ENCODE data around the gene PSMC6. TPM values are rescaled to one million over a fixed set of nuclear protein-coding genes. Genes with fewer than 3 reads are reported as not detected.
"Not testable (repeated sequence)": the region's sequence is repeated elsewhere in the genome, so short reads cannot be mapped to it uniquely, and the experiment has no call there.

PSMC6 gene
- total RNA-seq, 2 donors from 2014 or later, result 90.0 to 122 TPM

GRCh38 chr14:52695481-52696091 lies 11.4 kb upstream of the PSMC6 start, which contains the start of gene ERO1A:
Gene ERO1A, minus strand, starts transcription at chr14:52695558. Its CDS starts 77 bp downstream, at chr14:52695481.
- H3K27ac Mint-ChIP-seq, result peak within 1 kb of the TSS; percentile 93
- H3K4me3 Mint-ChIP-seq, result peak within 1 kb of the TSS; percentile 88
- H3K9me3 Mint-ChIP-seq, result no peaks in the 10 kb centered on the region
- H3K4me1 Mint-ChIP-seq, result peaks cover 17% of the 10 kb centered on the region
- H3K36me3 Mint-ChIP-seq (ENCODE audit: low read depth), result peaks cover 45% of the 10 kb centered on the region
- H3K27me3 Mint-ChIP-seq, result no peaks in the 10 kb centered on the region
- peak; percentile 89 for ATAC-seq (replicated peaks)

- no peak overlapping the region for H3K27ac Mint-ChIP-seq
- no peak overlapping the region for H3K4me3 Mint-ChIP-seq
- H3K36me3 Mint-ChIP-seq (ENCODE audit: low read depth), result no peaks in the 10 kb centered on the region
- ATAC-seq (replicated peaks), result no peak
- H3K4me1 Mint-ChIP-seq, result no peaks in the 10 kb centered on the region
- H3K27me3 Mint-ChIP-seq, result no peaks in the 10 kb centered on the region
- H3K9me3 Mint-ChIP-seq, result no peaks in the 10 kb centered on the region
Measured at GRCh38 chr14:52700701-52701172, 6.3 kb upstream of the PSMC6 start.

GRCh38 chr14:52701223-52701622 lies 5.8 kb upstream of the PSMC6 start:
- Mint-ChIP-seq H3K9me3 (no peaks in the 10 kb centered on the region), H3K4me1 (peaks cover 1% of the 10 kb centered on the region), H3K4me3 (no peak overlapping the region), H3K36me3 (ENCODE audit: low read depth) (no peaks in the 10 kb centered on the region), H3K27ac (no peak overlapping the region), H3K27me3 (no peaks in the 10 kb centered on the region)
- ATAC-seq (replicated peaks), result peak; percentile 83

- Mint-ChIP-seq H3K27ac (no peak overlapping the region), H3K4me3 (no peak overlapping the region)
Measured at GRCh38 chr14:52703225-52703624, 3.8 kb upstream of the PSMC6 start.

GRCh38 chr14:52703664-52704063 lies 3.3 kb upstream of the PSMC6 start:
- H3K27ac Mint-ChIP-seq, result no peak overlapping the region
- H3K4me1 Mint-ChIP-seq, result peaks cover 12% of the 10 kb centered on the region
- no peaks in the 10 kb centered on the region for H3K9me3 Mint-ChIP-seq
- ATAC-seq (replicated peaks), result no peak
- no peak overlapping the region for H3K4me3 Mint-ChIP-seq
- no peaks in the 10 kb centered on the region for H3K27me3 Mint-ChIP-seq
- H3K36me3 Mint-ChIP-seq (ENCODE audit: low read depth), result peaks cover 17% of the 10 kb centered on the region

More at GRCh38 chr14:52703225-52703624, 3.8 kb upstream of the PSMC6 start:
- ATAC-seq (replicated peaks), result no peak
- Mint-ChIP-seq H3K9me3 (no peaks in the 10 kb centered on the region), H3K36me3 (ENCODE audit: low read depth) (peaks cover 13% of the 10 kb centered on the region), H3K4me1 (peaks cover 10% of the 10 kb centered on the region), H3K27me3 (no peaks in the 10 kb centered on the region)

DNA sequence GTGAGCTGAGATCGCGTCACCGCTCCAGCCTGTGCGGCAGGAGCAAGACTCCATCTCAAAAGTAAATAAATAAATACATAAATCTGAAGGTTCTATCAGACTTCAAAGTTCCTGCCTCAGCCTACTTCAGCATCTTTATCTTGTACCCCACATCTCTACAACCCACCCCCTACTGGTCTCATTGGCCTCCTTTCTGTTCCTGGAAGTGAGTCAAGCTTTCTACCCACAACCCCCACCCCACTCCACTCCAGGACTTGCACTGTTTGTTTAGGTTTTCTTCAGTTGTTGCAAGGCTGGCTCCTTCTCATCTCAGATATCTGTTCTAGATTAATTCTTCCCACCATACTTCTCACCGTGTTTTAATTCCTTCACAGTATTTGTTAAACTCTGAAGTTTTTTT lies 714 bp upstream of the PSMC6 start:
- H3K9me3 Mint-ChIP-seq, result no peaks in the 10 kb centered on the region
- H3K4me3 Mint-ChIP-seq, result peak overlapping the region; percentile 96
- peak overlapping the region; percentile 96 for H3K27ac Mint-ChIP-seq
- H3K36me3 Mint-ChIP-seq (ENCODE audit: low read depth), result peaks cover 43% of the 10 kb centered on the region
- H3K4me1 Mint-ChIP-seq, result peaks cover 12% of the 10 kb centered on the region
- ATAC-seq (replicated peaks), result peak; percentile 71
- H3K27me3 Mint-ChIP-seq, result no peaks in the 10 kb centered on the region

DNA sequence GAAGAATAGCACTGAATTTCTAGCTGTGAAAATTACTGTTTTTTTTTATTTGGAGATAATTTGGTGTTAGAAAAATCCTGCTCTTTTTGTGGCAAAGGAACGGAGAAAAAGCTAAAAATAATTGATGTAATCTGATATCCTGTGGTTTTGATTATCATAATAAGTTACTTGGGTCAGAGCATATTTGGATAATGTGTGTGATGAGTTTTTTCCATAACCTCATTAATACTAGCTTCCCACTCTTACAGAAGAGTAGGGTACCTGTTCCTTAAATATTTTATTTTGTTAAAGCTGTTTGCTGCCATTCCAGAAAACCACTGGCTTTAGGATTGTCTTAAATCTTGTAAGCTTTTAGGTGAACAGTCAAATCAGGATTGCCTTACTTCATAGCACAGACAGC lies 4.7 kb downstream of the PSMC6 start:
- Mint-ChIP-seq H3K4me3 (no peak overlapping the region), H3K27ac (peak overlapping the region; percentile 69), H3K27me3 (no peaks in the 10 kb centered on the region), H3K9me3 (no peaks in the 10 kb centered on the region), H3K4me1 (peaks cover 7% of the 10 kb centered on the region), H3K36me3 (ENCODE audit: low read depth) (peaks cover 97% of the 10 kb centered on the region)
- ATAC-seq (replicated peaks), result no peak

DNA sequence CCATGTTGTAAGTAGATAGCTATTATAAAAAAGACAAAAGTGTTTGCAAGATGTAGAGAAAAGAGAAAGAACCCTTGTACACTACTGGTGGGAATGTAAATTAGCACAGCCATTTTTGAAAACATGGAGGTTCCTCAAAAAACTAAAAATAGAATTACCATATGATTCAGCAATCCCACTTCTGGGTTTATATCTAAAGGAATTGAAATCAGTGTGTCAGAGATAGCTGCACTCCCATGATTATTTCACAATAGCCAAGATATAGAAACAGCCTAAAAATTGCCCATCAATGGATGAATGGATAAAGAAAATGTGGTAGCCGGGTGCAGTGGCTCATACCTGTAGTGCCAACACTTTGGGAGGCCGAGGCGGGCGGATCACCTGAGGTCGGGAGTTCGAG lies 9.2 kb downstream of the PSMC6 start:
- Mint-ChIP-seq H3K4me3 (no peak overlapping the region), H3K9me3 (no peaks in the 10 kb centered on the region), H3K27ac (no peak overlapping the region), H3K4me1 (no peaks in the 10 kb centered on the region), H3K27me3 (no peaks in the 10 kb centered on the region), H3K36me3 (ENCODE audit: low read depth) (peaks cover 99% of the 10 kb centered on the region)
- no peak for ATAC-seq (replicated peaks)

DNA sequence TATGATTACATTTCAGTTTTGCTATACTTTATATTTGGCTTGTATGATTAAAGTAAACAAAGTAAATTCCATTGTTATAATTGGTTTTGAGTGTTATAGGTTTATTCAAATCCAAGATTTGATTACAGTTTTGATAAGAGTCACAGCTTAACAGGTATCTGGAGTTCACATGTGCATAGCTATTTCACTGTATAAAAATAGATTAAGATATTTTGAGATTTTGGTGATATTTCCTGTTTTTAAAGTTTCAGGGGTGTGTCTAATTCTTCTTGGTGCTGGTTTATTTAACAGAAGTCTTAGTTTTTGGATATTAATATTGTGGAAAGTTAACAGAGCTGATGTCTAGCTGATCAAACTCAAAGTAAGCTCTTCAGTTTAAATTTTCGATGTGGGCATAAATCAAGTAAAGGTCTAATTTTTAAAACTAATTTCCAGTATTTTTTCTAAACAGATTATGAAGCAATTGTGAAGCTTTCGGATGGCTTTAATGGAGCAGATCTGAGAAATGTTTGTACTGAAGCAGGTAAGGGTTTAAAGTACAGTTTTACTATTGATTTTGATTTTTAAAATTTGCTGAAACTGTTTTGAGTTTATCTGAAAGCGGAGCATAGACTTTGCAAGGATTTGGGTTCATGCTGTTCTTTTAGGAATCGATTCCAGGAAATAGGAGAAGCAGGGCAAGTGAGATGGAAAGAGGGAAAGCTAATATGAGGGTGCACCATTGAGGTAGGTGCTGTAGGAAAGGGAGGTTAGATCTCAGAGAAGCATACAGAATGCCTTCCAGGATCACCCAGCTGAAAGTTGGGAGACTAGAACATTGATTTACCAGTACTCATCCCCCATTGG lies 16.7 kb downstream of the PSMC6 start:
- ATAC-seq (replicated peaks), result no peak
- peaks cover 95% of the 10 kb centered on the region for H3K36me3 Mint-ChIP-seq (ENCODE audit: low read depth)
- peaks cover 15% of the 10 kb centered on the region for H3K4me1 Mint-ChIP-seq
- no peaks in the 10 kb centered on the region for H3K27me3 Mint-ChIP-seq
- no peak overlapping the region for H3K4me3 Mint-ChIP-seq
- H3K9me3 Mint-ChIP-seq, result no peaks in the 10 kb centered on the region
- H3K27ac Mint-ChIP-seq, result peak overlapping the region; percentile 31

DNA sequence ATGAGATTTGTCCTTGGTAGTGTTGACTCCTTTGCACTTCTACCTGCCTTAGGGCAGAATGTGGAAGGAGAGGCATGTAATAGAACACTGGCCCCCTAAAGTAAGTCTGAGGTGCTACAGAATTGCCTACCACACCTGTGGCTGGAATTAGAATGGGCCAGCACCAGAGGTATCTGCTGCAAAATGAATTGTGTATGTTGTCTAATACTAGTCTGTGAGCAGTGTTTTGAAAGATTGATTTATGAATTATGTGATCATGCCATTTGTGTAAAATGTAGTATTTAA lies 17.3 kb downstream of the PSMC6 start:
- Mint-ChIP-seq H3K9me3 (no peaks in the 10 kb centered on the region), H3K36me3 (ENCODE audit: low read depth) (peaks cover 93% of the 10 kb centered on the region)

DNA sequence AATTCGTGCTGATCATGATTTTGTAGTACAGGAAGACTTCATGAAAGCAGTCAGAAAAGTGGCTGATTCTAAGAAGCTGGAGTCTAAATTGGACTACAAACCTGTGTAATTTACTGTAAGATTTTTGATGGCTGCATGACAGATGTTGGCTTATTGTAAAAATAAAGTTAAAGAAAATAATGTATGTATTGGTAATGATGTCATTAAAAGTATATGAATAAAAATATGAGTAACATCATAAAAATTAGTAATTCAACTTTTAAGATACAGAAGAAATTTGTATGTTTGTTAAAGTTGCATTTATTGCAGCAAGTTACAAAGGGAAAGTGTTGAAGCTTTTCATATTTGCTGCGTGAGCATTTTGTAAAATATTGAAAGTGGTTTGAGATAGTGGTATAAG lies 20.5 kb downstream of the PSMC6 start:
- not testable (repeated sequence) for H3K9me3 Mint-ChIP-seq; H3K4me3 Mint-ChIP-seq; H3K27me3 Mint-ChIP-seq; ATAC-seq (replicated peaks); H3K27ac Mint-ChIP-seq
- Mint-ChIP-seq H3K36me3 (ENCODE audit: low read depth) (peaks cover 73% of the 10 kb centered on the region), H3K4me1 (peaks cover 10% of the 10 kb centered on the region)

More for the DNA sequence above, 17.3 kb downstream of the PSMC6 start:
- no peak for ATAC-seq (replicated peaks)
- H3K4me3 Mint-ChIP-seq, result no peak overlapping the region
- peak overlapping the region; percentile 31 for H3K27ac Mint-ChIP-seq
- H3K4me1 Mint-ChIP-seq, result peaks cover 15% of the 10 kb centered on the region
- no peaks in the 10 kb centered on the region for H3K27me3 Mint-ChIP-seq

DNA sequence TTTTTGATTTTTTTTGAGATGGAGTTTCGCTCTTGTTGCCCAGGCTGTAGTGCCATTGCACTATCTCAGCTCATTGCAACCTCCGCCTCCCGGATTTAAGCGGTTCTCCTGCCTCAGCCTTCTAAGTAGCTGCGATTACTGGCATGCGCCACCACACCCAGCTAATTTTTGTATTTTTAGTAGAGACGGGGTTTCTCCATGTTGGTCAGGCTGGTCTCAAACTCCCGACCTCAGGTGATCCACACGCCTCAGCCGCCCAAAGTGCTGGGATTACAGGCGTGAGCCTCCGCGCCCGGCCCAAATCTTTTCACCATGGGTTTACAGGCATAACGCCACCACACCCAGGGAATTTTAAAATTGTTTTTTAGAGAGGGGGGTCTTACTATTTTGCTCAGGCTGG lies 22.0 kb downstream of the PSMC6 start:
- H3K9me3 Mint-ChIP-seq; H3K27me3 Mint-ChIP-seq; ATAC-seq (replicated peaks): not testable (repeated sequence)
- Mint-ChIP-seq H3K27ac (peak overlapping the region; percentile 14), H3K4me3 (peak overlapping the region; percentile 92), H3K4me1 (peaks cover 15% of the 10 kb centered on the region), H3K36me3 (ENCODE audit: low read depth) (peaks cover 71% of the 10 kb centered on the region)

GRCh38 chr14:52729585-52729924 lies 22.6 kb downstream of the PSMC6 start:
- H3K9me3 Mint-ChIP-seq, result no peaks in the 10 kb centered on the region
- no peaks in the 10 kb centered on the region for H3K27me3 Mint-ChIP-seq
- H3K4me3 Mint-ChIP-seq, result peak overlapping the region; percentile 92
- ATAC-seq (replicated peaks), result no peak
- peaks cover 20% of the 10 kb centered on the region for H3K4me1 Mint-ChIP-seq
- peak overlapping the region; percentile 81 for H3K27ac Mint-ChIP-seq
- peaks cover 71% of the 10 kb centered on the region for H3K36me3 Mint-ChIP-seq (ENCODE audit: low read depth)

DNA sequence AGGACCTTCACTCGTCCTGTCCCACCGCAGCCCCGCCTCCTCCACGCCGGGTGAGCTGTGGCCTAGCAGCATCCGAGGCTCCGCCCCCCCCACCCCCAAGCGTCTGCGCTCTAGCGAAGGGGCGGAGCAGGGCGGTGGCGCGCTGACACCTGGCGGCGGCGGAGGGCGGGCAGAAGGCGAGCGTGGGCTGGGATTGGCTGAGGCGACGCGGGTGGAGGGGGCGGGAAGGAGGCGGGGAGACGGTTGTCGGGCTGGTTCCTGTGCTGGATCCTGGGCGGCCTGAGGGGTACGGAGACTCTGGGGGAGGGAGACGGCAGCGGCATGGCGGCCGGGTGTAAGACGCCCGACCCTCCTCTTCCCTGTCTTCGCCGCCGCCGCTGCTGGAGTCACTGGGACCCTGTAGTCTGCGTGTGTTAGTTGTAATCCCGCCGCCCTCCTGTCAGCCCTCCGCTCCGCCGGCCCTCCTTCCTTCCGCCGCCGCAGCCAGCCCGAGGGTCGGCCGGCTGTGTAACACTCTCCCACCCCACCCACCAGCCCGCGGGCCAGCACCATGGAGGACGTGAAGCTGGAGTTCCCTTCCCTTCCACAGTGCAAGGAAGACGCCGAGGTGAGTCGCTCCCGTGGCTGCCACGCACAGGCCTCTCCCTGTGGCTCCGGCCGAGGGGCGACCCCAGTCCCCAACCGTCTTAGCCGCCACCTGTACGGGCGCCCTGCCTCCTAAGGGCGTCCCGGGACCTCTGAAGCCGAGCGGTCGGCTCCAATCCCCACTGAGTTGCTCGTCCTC lies 23.1 kb downstream of the PSMC6 start, which contains the start of gene STYX:
TSS of gene STYX (plus strand) at position 242 of the 784 bp plus-strand sequence. CDS start at position 551, 309 bp downstream.
- peaks cover 22% of the 10 kb centered on the region for H3K4me1 Mint-ChIP-seq
- H3K27ac Mint-ChIP-seq, result peak within 1 kb of the TSS; percentile 81
- H3K9me3 Mint-ChIP-seq, result no peaks in the 10 kb centered on the region
- peaks cover 65% of the 10 kb centered on the region for H3K36me3 Mint-ChIP-seq (ENCODE audit: low read depth)
- no peaks in the 10 kb centered on the region for H3K27me3 Mint-ChIP-seq
- ATAC-seq (replicated peaks), result peak; percentile 98
- peak within 1 kb of the TSS; percentile 92 for H3K4me3 Mint-ChIP-seq

All from activated T-helper 17 cell treated with anti-CD3 and anti-CD28 coated beads, Interleukin-2, amount 50 U/mL, for 72 hours (primary cell).